IMR-90 (cell line): ENCODE measurements around the gene CASK. TPM values are rescaled to one million over a fixed set of nuclear protein-coding genes. Genes with fewer than 3 reads are reported as not detected.

ENCODE experiments used
- ATAC-seq: fragments of 200-7000 bp; cut with Tn5 transposase; 2 replicates; pipeline ENCODE4 v1.9.1; 2020; ENCODE audit warnings: low read depth, mild to moderate bottlenecking, moderate library complexity
- BruUV-seq: library from RNA; stranded (reverse); fragments of 400-500 nt; replicated peaks from 2 replicates; lab custom pipeline; 2021; lab: Mats Ljungman, UMichigan
- CTCF ChIA-PET: fragments of 300-600 bp; formaldehyde crosslinking; extraction: SDS; loops from one replicate; lab custom pipeline; 2021; ENCODE audit warnings: antibody characterized with exemption; lab: Yijun Ruan, JAX
- POLR2A ChIA-PET: fragments of 300-600 bp; sonication (Branson Sonifier 250); formaldehyde crosslinking; loops from one replicate; lab custom pipeline; 2022; ENCODE audit warnings: antibody characterized with exemption; ENCODE audit not compliant: unreplicated experiment; lab: Charles Lee
- DNase-seq: peaks from one replicate; pipeline ENCODE4 v3.0.0; 2013
- H2AFZ ChIP-seq: replicated peaks from 2 replicates; pipeline ENCODE3; 2013; ENCODE audit warnings: low read length, mild to moderate bottlenecking; ENCODE audit not compliant: poor library complexity
- H2AK5ac ChIP-seq: 2 replicates; pipeline ENCODE4 v1.6.1; 2013; ENCODE audit warnings: low read depth, low read length, inconsistent platforms
- H2AK9ac ChIP-seq: replicated peaks from 2 replicates; pipeline ENCODE3; 2013; ENCODE audit warnings: mild to moderate bottlenecking, low read depth, low read length, moderate library complexity; ENCODE audit not compliant: poor library complexity
- H2BK120ac ChIP-seq: 2 replicates; pipeline ENCODE4 v1.6.1; 2013; ENCODE audit warnings: low read depth, low read length, inconsistent platforms
- H2BK15ac ChIP-seq: 3 replicates; pipeline ENCODE4 v1.6.1; 2013; ENCODE audit warnings: low read depth, low read length, inconsistent platforms
- H2BK20ac ChIP-seq: 2 replicates; pipeline ENCODE4 v1.6.1; 2013; ENCODE audit warnings: low read depth, mild to moderate bottlenecking, inconsistent platforms, low read length, moderate library complexity
- H2BK5ac ChIP-seq: 2 replicates; pipeline ENCODE4 v1.6.1; 2013; ENCODE audit warnings: mild to moderate bottlenecking, low read depth, low read length, inconsistent platforms; ENCODE audit not compliant: poor library complexity, severe bottlenecking
- H3K14ac ChIP-seq: replicated peaks from 2 replicates; pipeline ENCODE4 v1.6.1; 2013; ENCODE audit warnings: low read depth, low read length, inconsistent platforms
- H3K18ac ChIP-seq: 2 replicates; pipeline ENCODE4 v1.6.1; 2013; ENCODE audit warnings: low read depth, low read length, control low read depth
- H3K23ac ChIP-seq: 2 replicates; pipeline ENCODE4 v1.6.1; 2013; ENCODE audit warnings: low read depth, low read length, inconsistent platforms
- H3K27ac ChIP-seq: 2 replicates; pipeline ENCODE4 v1.5.1; 2013; ENCODE audit warnings: mild to moderate bottlenecking, control low read depth, low read length; ENCODE audit not compliant: insufficient read depth
- H3K27me3 ChIP-seq: 2 replicates; pipeline ENCODE4 v1.6.1; 2013; ENCODE audit warnings: low read length; ENCODE audit not compliant: control insufficient read depth, insufficient read depth
- H3K36me3 ChIP-seq: 2 replicates; pipeline ENCODE4 v1.6.1; 2013; ENCODE audit warnings: low read length, mixed read lengths; ENCODE audit not compliant: control insufficient read depth, insufficient read depth
- H3K4ac ChIP-seq: 2 replicates; pipeline ENCODE4 v1.6.1; 2013; ENCODE audit warnings: low read depth, low read length, inconsistent platforms
- H3K4me1 ChIP-seq: 2 replicates; pipeline ENCODE4 v1.6.1; 2013; ENCODE audit warnings: low read length, mixed read lengths; ENCODE audit not compliant: control insufficient read depth, insufficient read depth
- H3K4me2 ChIP-seq: 2 replicates; pipeline ENCODE4 v1.6.1; 2013; ENCODE audit warnings: low read depth, mild to moderate bottlenecking, control low read depth, low read length, moderate library complexity
- H3K4me3 ChIP-seq: 2 replicates; pipeline ENCODE4 v1.5.1; 2013; ENCODE audit warnings: low read depth, mild to moderate bottlenecking, control low read depth, low read length, moderate library complexity; ENCODE audit not compliant: insufficient read depth
- H3K56ac ChIP-seq: 2 replicates; pipeline ENCODE4 v1.6.1; 2013; ENCODE audit warnings: low read length, inconsistent platforms; ENCODE audit not compliant: insufficient read depth; ENCODE audit errors: extremely low read depth
- H3K79me1 ChIP-seq, 2 experiments: 2 replicates each; pipeline ENCODE4 v1.6.1; 2013; ENCODE audit warnings: low read length in 2 of 2, inconsistent platforms in 1 of 2, low read depth in 1 of 2
- H3K9ac ChIP-seq: 2 replicates; pipeline ENCODE4 v1.6.1; 2013; ENCODE audit warnings: low read depth, low read length, control low read depth
- H3K9me1 ChIP-seq: 2 replicates; pipeline ENCODE4 v1.6.1; 2013; ENCODE audit warnings: low read length, inconsistent platforms; ENCODE audit not compliant: insufficient read depth
- H3K9me3 ChIP-seq: 2 replicates; pipeline ENCODE4 v1.6.1; 2013; ENCODE audit warnings: low read length; ENCODE audit not compliant: control insufficient read depth, insufficient read depth
- H4K20me1 ChIP-seq: 2 replicates; pipeline ENCODE4 v1.6.1; 2013; ENCODE audit warnings: low read length, inconsistent platforms; ENCODE audit not compliant: insufficient read depth
- H4K5ac ChIP-seq: 2 replicates; pipeline ENCODE4 v1.6.1; 2013; ENCODE audit warnings: mild to moderate bottlenecking, low read depth, low read length, control low read depth
- H4K8ac ChIP-seq, 2 experiments: 2 replicates each; pipeline ENCODE4 v1.6.1; 2013; ENCODE audit warnings: low read depth in 2 of 2, low read length in 2 of 2, control low read depth in 1 of 2, inconsistent platforms in 1 of 2
- H4K91ac ChIP-seq: 2 replicates; pipeline ENCODE4 v1.6.1; 2013; ENCODE audit warnings: low read depth, low read length, inconsistent platforms; ENCODE audit not compliant: insufficient read depth
- BHLHE40 ChIP-seq: fragments of 150-350 bp; IDR thresholded peaks from 2 replicates; pipeline ENCODE4 v1.6.1; 2016; ENCODE audit warnings: mild to moderate bottlenecking, low read depth, low read length
- CEBPB ChIP-seq: IDR thresholded peaks from 2 replicates; pipeline ENCODE4 v1.6.1; 2012; ENCODE audit warnings: low read depth, low read length, improper control_type of control experiment
- CHD1 ChIP-seq: IDR thresholded peaks from 2 replicates; pipeline ENCODE4 v1.6.1; 2012; ENCODE audit warnings: low read depth, low read length, improper control_type of control experiment
- CTCF ChIP-seq: conservative IDR thresholded peaks from 2 replicates; pipeline ENCODE4 v1.5.1; 2012; ENCODE audit warnings: mild to moderate bottlenecking, low read depth, low read length, improper control_type of control experiment
- ELK1 ChIP-seq: fragments of 150-350 bp; IDR thresholded peaks from 2 replicates; pipeline ENCODE4 v1.6.1; 2016; ENCODE audit warnings: low read depth, mild to moderate bottlenecking, low read length, moderate library complexity, borderline replicate concordance
- FOS ChIP-seq: fragments of 150-350 bp; IDR thresholded peaks from 2 replicates; pipeline ENCODE4 v1.6.1; 2016; ENCODE audit warnings: low read depth, low read length
- MAFK ChIP-seq: IDR thresholded peaks from 2 replicates; pipeline ENCODE4 v1.6.1; 2012; ENCODE audit warnings: low read depth, low read length, improper control_type of control experiment
- MAZ ChIP-seq: IDR thresholded peaks from 2 replicates; pipeline ENCODE4 v1.6.1; 2012; ENCODE audit warnings: low read depth, mild to moderate bottlenecking, low read length, improper control_type of control experiment, moderate library complexity, borderline replicate concordance
- MXI1 ChIP-seq: IDR thresholded peaks from 2 replicates; pipeline ENCODE4 v1.6.1; 2012; ENCODE audit warnings: low read depth, mild to moderate bottlenecking, low read length, moderate library complexity, borderline replicate concordance
- NFE2L2 ChIP-seq: fragments of 150-350 bp; IDR thresholded peaks from 2 replicates; pipeline ENCODE4 v1.6.1; 2016; ENCODE audit warnings: low read depth, mild to moderate bottlenecking, low read length
- POLR2A ChIP-seq: IDR thresholded peaks from 2 replicates; pipeline ENCODE4 v1.6.1; 2012; ENCODE audit warnings: mild to moderate bottlenecking, low read depth, low read length
- RAD21 ChIP-seq: IDR thresholded peaks from 2 replicates; pipeline ENCODE4 v1.6.1; 2012; ENCODE audit warnings: low read length, improper control_type of control experiment
- RCOR1 ChIP-seq: IDR thresholded peaks from 2 replicates; pipeline ENCODE4 v1.6.1; 2012; ENCODE audit warnings: mild to moderate bottlenecking, low read length, improper control_type of control experiment; ENCODE audit not compliant: insufficient replicate concordance
- RFX5 ChIP-seq: IDR thresholded peaks from 2 replicates; pipeline ENCODE4 v1.8.0; 2012; ENCODE audit warnings: low read depth, mild to moderate bottlenecking, low read length, moderate library complexity
- SMC3 ChIP-seq: fragments of 150-350 bp; IDR thresholded peaks from 2 replicates; pipeline ENCODE4 v1.6.1; 2016; ENCODE audit warnings: low read depth, mild to moderate bottlenecking, antibody characterized with exemption, low read length, moderate library complexity
- WGBS, 2 experiments: methylation state at CpG; one replicate each; pipeline versions ENCODE4 v1.1.5 to v1.1.7; 2013; ENCODE audit warnings: missing lambda C conversion rate in 2 of 2; ENCODE audit not compliant: insufficient read length in 1 of 2; ENCODE audit errors: extremely low coverage in 2 of 2; 5-methylcytosine and 5-hydroxymethylcytosine counted together
- dilution Hi-C: fragments of 300-500 bp; cut with HindIII; formaldehyde crosslinking; loops from one replicate; pipeline ENCODE4 v1.14.3; 2018; ENCODE audit warnings: low sequenced_read_pairs; ENCODE audit not compliant: unreplicated experiment
- in situ Hi-C: fragments of 300-500 bp; cut with MboI; formaldehyde crosslinking; loops from 3 replicates; pipeline ENCODE4 v1.14.3; 2019; ENCODE audit warnings: low sequenced_read_pairs, inconsistent platforms, mixed read lengths
- intact Hi-C: fragments of 100-400 bp; cut with micrococcal nuclease; formaldehyde crosslinking; loops from 2 replicates; pipeline ENCODE4 v1.10.0; 2022
- polyA plus RNA-seq, 3 experiments: library from polyadenylated mRNA; depleted of rRNA; stranded (reverse); fragments of >200 nt; gene quantifications; 2 replicates each; pipeline ENCODE4 v1.2.3, GENCODE V29; 2012; ENCODE audit warnings: low replicate concordance in 1 of 3
- total RNA-seq: library from RNA; depleted of rRNA; stranded (reverse); fragments of >200 nt; gene quantifications from 2 replicates; pipeline ENCODE4 v1.2.3, GENCODE V29; 2012
- TF ChIP-seq, protein P1 (sequence below): fragments of 150-350 bp; IDR thresholded peaks from 2 replicates; pipeline ENCODE4 v1.6.1; 2017; ENCODE audit warnings: mild to moderate bottlenecking, antibody characterized with exemption, low read length, low read depth

Gene CASK
- total and polyA plus RNA-seq, 2 of the 4 experiments (the other 2 are of a cell fraction), result 9.4 to 17.7 TPM

- no peak overlapping the region for H2BK15ac ChIP-seq
- H2BK5ac ChIP-seq, result no peak overlapping the region
- no peaks in the 10 kb centered on the region for H3K36me3 ChIP-seq
- 0 out of 2 replicates have a peak, but pooled peaks cover under 1% of the 10 kb centered on the region for H3K9me3 ChIP-seq
- no peaks in the 10 kb centered on the region for H3K27me3 ChIP-seq
- TF ChIP-seq MAZ, result no peak
- no peak for TF ChIP-seq MXI1
- TF ChIP-seq RAD21, result no peak
- TF ChIP-seq SMC3, result no peak
- no peak for TF ChIP-seq MAFK
- no peak for TF ChIP-seq ELK1
- no peak for TF ChIP-seq RFX5
- TF ChIP-seq CEBPB, result no peak
- TF ChIP-seq NFE2L2, result no peak
- no peak for TF ChIP-seq BHLHE40
- TF ChIP-seq RCOR1, result no peak
- TF ChIP-seq POLR2A, result no peak
- TF ChIP-seq CTCF, result no peak
- TF ChIP-seq CHD1, result no peak
- TF ChIP-seq, protein P1, sequence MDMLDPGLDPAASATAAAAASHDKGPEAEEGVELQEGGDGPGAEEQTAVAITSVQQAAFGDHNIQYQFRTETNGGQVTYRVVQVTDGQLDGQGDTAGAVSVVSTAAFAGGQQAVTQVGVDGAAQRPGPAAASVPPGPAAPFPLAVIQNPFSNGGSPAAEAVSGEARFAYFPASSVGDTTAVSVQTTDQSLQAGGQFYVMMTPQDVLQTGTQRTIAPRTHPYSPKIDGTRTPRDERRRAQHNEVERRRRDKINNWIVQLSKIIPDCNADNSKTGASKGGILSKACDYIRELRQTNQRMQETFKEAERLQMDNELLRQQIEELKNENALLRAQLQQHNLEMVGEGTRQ, result no peak
- no peak for TF ChIP-seq FOS
- dilution Hi-C loops (no loop called here), intact Hi-C loops (loop anchor here (5.0 to 10.0 kb wide), 2 partner anchors 439 to 1761 kb away; no protein-coding TSS in a partner anchor), in situ Hi-C loops (loop anchor here (25.0 kb wide), 1 partner anchor 941 kb away; no protein-coding TSS in a partner anchor)
- no peak overlapping the region for H2AK9ac ChIP-seq
- H3K79me1 ChIP-seq, result no peaks in the 10 kb centered on the region; a peak in 1 of 4 replicates
- H3K4me3 ChIP-seq, result no peak overlapping the region
- POLR2A ChIA-PET, result no interaction called here
- no CpG with 5 or more reads among the region's 1 CpG for WGBS, 2 experiments
- no peak overlapping the region for H4K5ac ChIP-seq
- no peak overlapping the region for H2BK20ac ChIP-seq
- H3K27ac ChIP-seq, result no peak overlapping the region
- H2AK5ac ChIP-seq, result no peak overlapping the region
- no peak overlapping the region for H4K8ac ChIP-seq
- H3K14ac ChIP-seq, result no peak overlapping the region
- CTCF ChIA-PET, result interaction anchor here (1.0 kb wide), 1 partner anchor 14 kb away, joined by 3 read pairs; no protein-coding TSS in a partner anchor
- H2AFZ ChIP-seq, result no peak overlapping the region
- DNase-seq (no peak), ATAC-seq (no peak)
- H3K9me1 ChIP-seq, result no peaks in the 10 kb centered on the region
- no peak overlapping the region for H3K23ac ChIP-seq
- no peak overlapping the region for H3K9ac ChIP-seq
- H3K56ac ChIP-seq, result no peak overlapping the region
- no TSS peak for BruUV-seq
- no peak overlapping the region for H4K91ac ChIP-seq
- H3K4me1 ChIP-seq, result 0 out of 2 replicates have a peak, but pooled peaks cover 2% of the 10 kb centered on the region
- no peak overlapping the region for H3K4me2 ChIP-seq
- H2BK120ac ChIP-seq, result no peak overlapping the region
- H3K4ac ChIP-seq, result no peak overlapping the region
- no peak overlapping the region for H3K18ac ChIP-seq
- H4K20me1 ChIP-seq, result no peaks in the 10 kb centered on the region
Observed at GRCh38 chrX:41796046-41796445, 127.3 kb downstream of the CASK start.
